Astrocyte (in vitro differentiated cells and primary cell): ENCODE measurements around the gene OR52E4. TPM values are rescaled to one million over a fixed set of nuclear protein-coding genes. Genes with fewer than 3 reads are reported as not detected.

Experiments
- DNase-seq: peaks from one replicate; pipeline ENCODE4 v3.0.0-alpha.2; 2010; ENCODE audit warnings: low read depth
- FAIRE-seq: peaks from 2 replicates; lab custom pipeline; 2011; peaks lifted over from hg19 to GRCh38; lab: Jason Lieb, UNC
- H2AFZ ChIP-seq: 2 replicates; pipeline ENCODE4 v1.6.0; 2012; ENCODE audit warnings: low read depth, low read length, inconsistent platforms
- H3K27ac ChIP-seq: 2 replicates; pipeline ENCODE4 v1.5.1; 2011; ENCODE audit warnings: low read depth, low read length, inconsistent platforms
- H3K27me3 ChIP-seq: 2 replicates; pipeline ENCODE4 v1.6.0; 2011; ENCODE audit warnings: low read length, inconsistent platforms; ENCODE audit not compliant: insufficient read depth
- H3K36me3 ChIP-seq: 2 replicates; pipeline ENCODE4 v1.5.1; 2011; ENCODE audit warnings: low read length, inconsistent platforms; ENCODE audit not compliant: insufficient read depth
- H3K4me1 ChIP-seq: 2 replicates; pipeline ENCODE4 v1.5.1; 2011; ENCODE audit warnings: low read length, inconsistent platforms; ENCODE audit not compliant: insufficient read depth
- H3K4me2 ChIP-seq: 2 replicates; pipeline ENCODE4 v1.6.0; 2012; ENCODE audit warnings: low read length, inconsistent platforms
- H3K4me3 ChIP-seq: 2 replicates; pipeline ENCODE4 v1.5.1; 2011; ENCODE audit warnings: low read depth, mild to moderate bottlenecking, low read length, inconsistent platforms; ENCODE audit not compliant: insufficient read depth
- H3K79me2 ChIP-seq: 2 replicates; pipeline ENCODE4 v1.6.0; 2012; ENCODE audit warnings: mild to moderate bottlenecking, low read length, inconsistent platforms; ENCODE audit not compliant: insufficient read depth
- H3K9ac ChIP-seq: 2 replicates; pipeline ENCODE4 v1.6.0; 2012; ENCODE audit warnings: mild to moderate bottlenecking, low read length, inconsistent platforms
- H3K9me3 ChIP-seq: 2 replicates; pipeline ENCODE4 v1.5.1; 2012; ENCODE audit warnings: low read depth, mild to moderate bottlenecking, low read length, inconsistent platforms; ENCODE audit not compliant: insufficient read depth
- H4K20me1 ChIP-seq: 2 replicates; pipeline ENCODE4 v1.6.0; 2012; ENCODE audit warnings: low read length, inconsistent platforms; ENCODE audit not compliant: insufficient read depth
- H3K27ac Mint-ChIP-seq: one replicate; pipeline ENCODE4 v1.8.0; 2021; ENCODE audit warnings: mild to moderate bottlenecking, mixed read lengths; ENCODE audit not compliant: unreplicated experiment
- H3K27me3 Mint-ChIP-seq: one replicate; pipeline ENCODE4 v1.8.0; 2021; ENCODE audit warnings: low read depth, mixed read lengths; ENCODE audit not compliant: unreplicated experiment
- H3K36me3 Mint-ChIP-seq: one replicate; pipeline ENCODE4 v1.8.0; 2021; ENCODE audit warnings: low read depth, mixed read lengths; ENCODE audit not compliant: unreplicated experiment
- H3K4me1 Mint-ChIP-seq: one replicate; pipeline ENCODE4 v1.8.0; 2021; ENCODE audit warnings: low read depth, mixed read lengths; ENCODE audit not compliant: unreplicated experiment
- H3K4me3 Mint-ChIP-seq: one replicate; pipeline ENCODE4 v1.8.0; 2021; ENCODE audit warnings: mild to moderate bottlenecking, moderate library complexity, mixed read lengths; ENCODE audit not compliant: unreplicated experiment
- H3K9me3 Mint-ChIP-seq: one replicate; pipeline ENCODE4 v1.8.0; 2021; ENCODE audit warnings: mild to moderate bottlenecking, mixed read lengths; ENCODE audit not compliant: unreplicated experiment
- EZH2 ChIP-seq: IDR thresholded peaks from 2 replicates; pipeline ENCODE4 v1.6.1; 2012; ENCODE audit warnings: mild to moderate bottlenecking, low read length, inconsistent platforms; ENCODE audit not compliant: insufficient read depth
- total RNA-seq: library from RNA; stranded (reverse); gene quantifications from 2 replicates; pipeline ENCODE4 v1.2.1, GENCODE V29; 2021
- TF ChIP-seq, protein P1 (sequence below): IDR thresholded peaks from 2 replicates; pipeline ENCODE4 v1.5.1; 2011; ENCODE audit warnings: low read depth, mild to moderate bottlenecking, inconsistent platforms, low read length, moderate library complexity; ENCODE audit not compliant: insufficient read depth

The OR52E4 gene
- total RNA-seq, 1 donor from 2014 or later, result not detected

GRCh38 chr11:5837695-5838094 is 42.7 kb upstream of the OR52E4 start:
- DNase-seq (no peak), FAIRE-seq (no peak)
- Histone ChIP-seq H3K27me3 (no peaks in the 10 kb centered on the region), H3K27ac (no peak overlapping the region), H3K79me2 (no peaks in the 10 kb centered on the region), H3K36me3 (no peaks in the 10 kb centered on the region), H3K9ac (no peak overlapping the region), H3K9me3 (no peaks in the 10 kb centered on the region), H3K4me1 (no peaks in the 10 kb centered on the region), H4K20me1 (no peaks in the 10 kb centered on the region), H3K4me2 (no peak overlapping the region), H3K4me3 (no peak overlapping the region), H2AFZ (no peak overlapping the region)
- H3K27me3 Mint-ChIP-seq, result peaks cover 4% of the 10 kb centered on the region
- H3K36me3 Mint-ChIP-seq, result no peaks in the 10 kb centered on the region
- no peak overlapping the region for H3K4me3 Mint-ChIP-seq
- H3K27ac Mint-ChIP-seq, result no peak overlapping the region
- H3K9me3 Mint-ChIP-seq, result peaks cover 2% of the 10 kb centered on the region
- H3K4me1 Mint-ChIP-seq, result peaks cover 8% of the 10 kb centered on the region
- TF ChIP-seq, protein P1, sequence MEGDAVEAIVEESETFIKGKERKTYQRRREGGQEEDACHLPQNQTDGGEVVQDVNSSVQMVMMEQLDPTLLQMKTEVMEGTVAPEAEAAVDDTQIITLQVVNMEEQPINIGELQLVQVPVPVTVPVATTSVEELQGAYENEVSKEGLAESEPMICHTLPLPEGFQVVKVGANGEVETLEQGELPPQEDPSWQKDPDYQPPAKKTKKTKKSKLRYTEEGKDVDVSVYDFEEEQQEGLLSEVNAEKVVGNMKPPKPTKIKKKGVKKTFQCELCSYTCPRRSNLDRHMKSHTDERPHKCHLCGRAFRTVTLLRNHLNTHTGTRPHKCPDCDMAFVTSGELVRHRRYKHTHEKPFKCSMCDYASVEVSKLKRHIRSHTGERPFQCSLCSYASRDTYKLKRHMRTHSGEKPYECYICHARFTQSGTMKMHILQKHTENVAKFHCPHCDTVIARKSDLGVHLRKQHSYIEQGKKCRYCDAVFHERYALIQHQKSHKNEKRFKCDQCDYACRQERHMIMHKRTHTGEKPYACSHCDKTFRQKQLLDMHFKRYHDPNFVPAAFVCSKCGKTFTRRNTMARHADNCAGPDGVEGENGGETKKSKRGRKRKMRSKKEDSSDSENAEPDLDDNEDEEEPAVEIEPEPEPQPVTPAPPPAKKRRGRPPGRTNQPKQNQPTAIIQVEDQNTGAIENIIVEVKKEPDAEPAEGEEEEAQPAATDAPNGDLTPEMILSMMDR, result no peak
- TF ChIP-seq EZH2, result no peak

DNA sequence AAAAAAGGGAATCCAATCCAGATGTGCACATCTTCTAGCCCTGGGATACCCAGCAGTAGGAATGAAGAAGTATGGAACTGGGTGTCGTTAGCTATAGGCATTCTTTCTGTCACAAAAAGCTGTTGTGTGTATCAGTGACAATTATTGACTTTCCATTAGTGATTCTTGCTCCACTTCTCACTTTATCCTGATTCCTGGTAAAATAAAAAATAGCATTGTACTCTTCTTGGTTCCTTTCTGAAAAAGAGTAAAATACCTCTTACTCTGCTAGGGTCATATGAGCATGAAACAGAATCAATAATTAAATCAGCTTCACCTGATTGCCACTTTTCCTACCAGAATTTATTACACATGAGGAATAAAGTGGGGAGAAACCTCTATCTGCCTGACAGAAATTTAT is 38.6 kb upstream of the OR52E4 start, which contains the start of gene OR52E6:
OR52E6 (minus strand) TSS at position 101 of the 400 bp plus-strand sequence; CDS start at position 101, 0 bp downstream.
- no peaks in the 10 kb centered on the region for H3K27me3 ChIP-seq
- Mint-ChIP-seq H3K27me3 (peaks cover 4% of the 10 kb centered on the region), H3K4me3 (no peak within 1 kb of the TSS), H3K4me1 (peaks cover 8% of the 10 kb centered on the region), H3K36me3 (no peaks in the 10 kb centered on the region), H3K9me3 (no peaks in the 10 kb centered on the region), H3K27ac (no peak within 1 kb of the TSS)
- H3K9ac ChIP-seq, result no peak within 1 kb of the TSS
- H3K4me1 ChIP-seq, result no peaks in the 10 kb centered on the region
- DNase-seq (no peak), FAIRE-seq (no peak)
- H4K20me1 ChIP-seq, result no peaks in the 10 kb centered on the region
- H3K4me2 ChIP-seq, result no peak within 1 kb of the TSS
- H2AFZ ChIP-seq, result no peak within 1 kb of the TSS
- H3K9me3 ChIP-seq, result no peaks in the 10 kb centered on the region
- H3K27ac ChIP-seq, result no peak within 1 kb of the TSS
- no peak within 1 kb of the TSS for H3K4me3 ChIP-seq
- no peaks in the 10 kb centered on the region for H3K79me2 ChIP-seq
- no peaks in the 10 kb centered on the region for H3K36me3 ChIP-seq
- TF ChIP-seq, protein P1, result no peak
- TF ChIP-seq EZH2, result no peak

DNA sequence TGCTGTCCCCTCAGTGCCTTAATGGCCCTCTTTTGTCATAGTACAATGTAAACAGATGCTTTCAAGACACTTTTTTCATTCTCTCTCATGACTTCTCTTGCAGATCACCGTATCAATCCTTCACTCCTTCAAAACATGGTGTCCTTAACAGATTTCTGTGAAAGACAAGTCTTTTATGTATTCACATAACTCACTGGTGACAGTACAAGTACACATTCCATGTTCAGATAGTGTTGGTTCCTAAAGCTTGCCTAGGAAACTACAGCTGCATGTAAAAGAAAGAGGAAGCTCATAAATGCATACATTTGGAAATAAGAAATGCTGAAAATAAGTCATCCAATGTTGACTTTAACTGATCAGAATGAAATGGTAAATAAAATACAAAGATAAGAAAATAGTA is 33.7 kb upstream of the OR52E4 start:
- FAIRE-seq, result no peak
- no peaks in the 10 kb centered on the region for H3K9me3 ChIP-seq
- no peaks in the 10 kb centered on the region for H3K27me3 ChIP-seq
- no peaks in the 10 kb centered on the region for H3K36me3 ChIP-seq
- no peak for DNase-seq
- no peaks in the 10 kb centered on the region for H3K36me3 Mint-ChIP-seq
- H2AFZ ChIP-seq, result no peak overlapping the region
- H3K4me1 Mint-ChIP-seq, result no peaks in the 10 kb centered on the region
- no peaks in the 10 kb centered on the region for H3K9me3 Mint-ChIP-seq
- H3K4me2 ChIP-seq, result no peak overlapping the region
- no peak overlapping the region for H3K9ac ChIP-seq
- H3K79me2 ChIP-seq, result no peaks in the 10 kb centered on the region
- no peaks in the 10 kb centered on the region for H3K27me3 Mint-ChIP-seq
- H3K4me1 ChIP-seq, result no peaks in the 10 kb centered on the region
- H3K4me3 Mint-ChIP-seq, result no peak overlapping the region
- no peak overlapping the region for H3K27ac Mint-ChIP-seq
- TF ChIP-seq, protein P1, result no peak
- TF ChIP-seq EZH2, result no peak
- H3K27ac ChIP-seq, result no peak overlapping the region
- H3K4me3 ChIP-seq, result no peak overlapping the region
- H4K20me1 ChIP-seq, result no peaks in the 10 kb centered on the region
